ENCODE measurements around the gene SLC25A22.

The SLC25A22 gene

DNA sequence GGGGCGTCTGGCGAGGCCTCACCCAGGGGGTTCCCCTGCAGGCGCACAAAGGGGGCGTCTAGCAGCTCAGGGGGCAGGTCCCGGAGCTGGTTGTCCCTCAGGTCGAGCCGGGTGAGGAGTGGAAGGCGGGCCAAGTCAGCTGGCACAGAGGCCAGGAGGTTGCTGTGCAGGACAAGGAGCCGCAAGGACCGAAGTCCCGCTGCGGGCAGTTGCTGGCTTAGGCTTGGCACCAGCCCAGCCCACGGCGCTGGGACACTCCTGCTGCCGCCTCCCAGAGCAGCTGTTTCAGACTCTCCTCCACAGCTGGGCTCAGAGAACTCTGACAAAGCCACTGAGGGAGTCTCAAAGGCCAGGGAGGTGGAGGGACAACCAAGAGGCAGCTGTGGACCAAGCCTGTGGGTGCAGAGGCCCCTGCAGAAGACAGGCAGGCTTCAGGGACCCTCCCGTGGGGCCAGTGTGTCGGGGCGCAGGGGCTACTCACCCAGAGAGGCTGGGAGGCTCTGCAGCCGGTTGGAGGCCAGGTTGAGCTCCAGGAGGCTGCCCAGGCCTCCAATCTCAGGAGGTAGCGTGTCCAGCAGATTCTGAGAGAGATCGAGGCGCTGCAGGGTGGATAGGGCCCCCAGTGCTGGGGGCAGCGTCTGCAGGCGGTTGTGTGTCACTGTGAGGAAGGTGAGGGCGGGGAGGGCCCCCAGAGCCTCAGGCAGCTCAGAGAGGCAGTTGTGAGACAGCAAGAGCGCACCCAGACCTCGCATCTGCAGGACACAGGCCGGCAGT, 4.8 kb upstream of the SLC25A22 start:
- ATAC-seq, result no peak

DNA sequence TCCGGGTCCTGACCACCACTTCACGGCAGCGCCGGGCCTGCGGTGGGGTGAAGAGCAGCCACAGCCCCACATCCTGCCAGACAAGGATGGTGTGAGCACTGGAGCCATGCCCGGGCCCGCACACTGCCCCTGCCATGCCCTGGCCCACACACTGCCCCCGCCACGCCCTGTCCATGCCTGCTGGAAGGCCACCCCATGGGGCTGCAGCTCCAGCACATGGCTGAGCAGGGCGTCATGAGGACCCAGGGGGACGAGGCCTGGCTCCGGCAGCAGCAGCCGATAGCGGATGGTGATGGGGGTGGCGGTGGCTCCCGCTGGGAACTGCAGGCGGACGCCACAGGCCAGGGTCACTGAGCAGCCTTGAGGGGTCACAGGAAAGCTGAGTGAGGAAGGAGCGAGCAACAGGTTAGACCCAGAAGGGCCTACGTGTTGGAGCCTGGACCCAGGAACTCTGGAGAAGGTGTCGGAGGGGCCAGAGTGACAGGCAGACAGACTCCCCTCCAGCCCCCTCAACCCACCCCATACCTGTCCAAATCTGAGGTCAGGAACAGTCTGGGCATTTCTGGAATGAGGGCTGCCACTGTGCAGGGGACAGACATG, 4.0 kb upstream of the SLC25A22 start:
- ATAC-seq, result no peak

DNA sequence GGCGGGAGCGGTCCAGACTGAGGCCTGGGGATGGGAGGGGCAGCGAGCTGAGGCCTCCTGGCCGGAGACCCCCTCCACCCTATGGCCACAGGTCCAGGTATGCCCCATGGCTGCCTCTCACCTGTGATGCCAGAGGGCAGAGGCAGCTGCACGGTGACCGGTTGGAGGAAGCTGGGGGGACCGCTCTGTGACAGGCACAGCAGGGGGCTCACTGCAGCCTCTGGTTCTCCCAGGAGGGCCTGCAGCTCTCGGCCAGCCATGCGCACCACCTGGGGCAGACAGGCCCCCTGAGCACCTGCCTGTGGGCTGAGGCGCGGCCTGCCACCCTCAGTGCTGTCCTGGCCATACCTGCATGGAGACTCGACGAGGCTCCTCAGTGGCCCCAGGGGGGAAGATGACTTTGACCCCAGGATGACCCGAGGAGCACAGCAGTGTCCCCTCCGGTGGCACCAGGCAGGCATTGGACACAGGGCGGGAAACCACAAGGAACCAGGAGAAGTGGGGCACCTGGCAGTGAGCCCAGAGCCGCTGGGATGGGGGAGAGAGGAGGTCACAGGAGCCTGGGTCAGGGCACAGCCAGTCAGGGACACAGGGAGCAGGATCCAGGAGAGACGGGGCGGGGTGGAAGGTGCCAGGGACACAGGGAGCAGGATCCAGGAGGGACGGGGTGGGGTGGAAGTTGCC, 3.2 kb upstream of the SLC25A22 start:
- ATAC-seq, result no peak

DNA sequence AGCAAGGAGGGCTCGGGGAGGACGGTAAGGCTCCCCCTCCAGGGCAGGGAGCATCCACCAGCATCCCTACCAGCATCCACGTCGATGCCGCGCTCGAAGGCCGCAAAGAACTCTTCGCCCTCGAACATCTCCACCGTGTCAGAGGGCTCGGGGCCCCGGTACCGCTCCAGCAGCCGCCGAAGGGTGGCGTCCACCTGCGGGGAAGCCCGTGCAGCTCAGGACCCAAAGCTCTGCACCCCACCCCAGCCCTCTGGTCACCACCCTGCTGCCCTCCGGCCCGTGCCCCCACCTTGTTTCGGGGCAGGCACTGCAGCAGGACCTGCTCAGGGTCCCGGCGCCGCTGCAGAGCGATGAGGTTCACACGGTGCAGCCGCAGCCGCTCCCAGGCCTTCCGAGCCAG, 2.4 kb upstream of the SLC25A22 start:
- no peak for ATAC-seq

DNA sequence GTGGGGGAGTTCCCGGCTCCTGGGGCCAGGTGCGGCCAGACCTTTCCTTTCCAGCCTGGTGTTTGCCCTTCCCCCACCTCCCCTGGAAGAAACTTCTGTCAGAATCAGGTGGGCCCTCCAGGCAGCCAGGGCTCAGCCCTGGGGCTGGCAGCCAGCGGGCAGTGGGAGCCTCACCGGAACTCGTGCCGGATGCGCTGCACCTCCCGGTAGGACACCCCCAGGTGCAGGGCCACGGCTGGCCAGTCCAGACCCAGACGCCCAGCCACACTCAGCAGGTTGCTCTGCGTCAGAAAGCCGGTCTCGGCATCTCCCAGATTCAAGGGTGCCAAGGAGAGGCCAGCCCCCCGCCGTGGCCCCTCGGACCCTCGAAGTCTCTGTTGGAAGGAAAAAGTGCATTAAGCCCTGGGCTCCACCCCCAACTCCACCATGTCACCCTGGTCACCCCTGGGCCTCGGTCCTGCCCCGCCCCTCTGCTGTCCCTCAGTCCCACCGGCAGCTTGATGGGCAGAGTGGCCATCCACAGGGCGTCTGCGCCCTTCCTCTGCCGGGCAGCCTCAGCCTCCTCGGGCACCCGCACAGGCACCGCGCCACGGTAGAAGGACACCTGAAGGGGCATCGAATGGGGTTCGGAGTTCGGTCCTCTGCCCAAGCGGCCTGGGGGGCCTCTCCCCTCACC, 1.7 kb upstream of the SLC25A22 start:
- no peak for ATAC-seq

DNA sequence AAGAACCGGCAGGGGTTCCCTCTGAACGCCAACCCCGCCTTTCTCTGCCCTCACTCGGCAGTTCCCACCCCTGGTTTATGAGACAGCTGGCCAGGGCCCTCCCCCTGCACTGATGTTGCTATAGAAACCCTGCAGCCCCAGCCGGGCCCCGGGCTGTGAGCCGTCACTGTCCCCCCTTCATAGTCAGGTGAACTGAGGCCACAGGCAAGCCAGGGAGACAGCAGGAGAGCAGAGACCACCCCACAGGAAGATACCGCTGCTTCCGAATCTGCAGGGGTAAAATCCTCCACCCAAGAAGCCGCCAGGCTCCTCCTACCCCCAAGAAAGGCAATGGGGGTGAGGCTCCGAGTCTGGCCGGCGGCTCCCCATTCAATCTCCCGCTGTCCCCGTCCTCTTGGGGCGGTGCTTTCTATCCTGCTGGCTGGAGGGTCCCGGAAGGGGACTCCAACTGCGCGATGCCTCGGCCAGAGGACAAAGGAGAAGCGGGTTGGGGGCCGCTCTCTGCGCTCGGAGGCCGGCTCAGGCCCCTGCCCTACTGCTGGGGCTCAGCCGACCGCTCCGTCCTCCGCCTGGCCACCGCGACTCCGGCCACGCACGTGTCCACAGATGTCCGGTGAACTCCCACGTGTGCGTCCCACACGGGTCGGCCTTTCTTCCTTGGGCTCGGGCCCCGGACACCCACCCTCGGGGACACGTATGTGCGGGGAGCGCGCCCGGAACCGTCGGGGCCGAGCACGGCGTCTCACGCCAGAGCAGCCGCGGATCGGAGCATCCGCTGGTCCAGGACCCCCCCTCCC, 587 bp downstream of the SLC25A22 start:
- ATAC-seq, result peak; percentile 46 to 55

DNA sequence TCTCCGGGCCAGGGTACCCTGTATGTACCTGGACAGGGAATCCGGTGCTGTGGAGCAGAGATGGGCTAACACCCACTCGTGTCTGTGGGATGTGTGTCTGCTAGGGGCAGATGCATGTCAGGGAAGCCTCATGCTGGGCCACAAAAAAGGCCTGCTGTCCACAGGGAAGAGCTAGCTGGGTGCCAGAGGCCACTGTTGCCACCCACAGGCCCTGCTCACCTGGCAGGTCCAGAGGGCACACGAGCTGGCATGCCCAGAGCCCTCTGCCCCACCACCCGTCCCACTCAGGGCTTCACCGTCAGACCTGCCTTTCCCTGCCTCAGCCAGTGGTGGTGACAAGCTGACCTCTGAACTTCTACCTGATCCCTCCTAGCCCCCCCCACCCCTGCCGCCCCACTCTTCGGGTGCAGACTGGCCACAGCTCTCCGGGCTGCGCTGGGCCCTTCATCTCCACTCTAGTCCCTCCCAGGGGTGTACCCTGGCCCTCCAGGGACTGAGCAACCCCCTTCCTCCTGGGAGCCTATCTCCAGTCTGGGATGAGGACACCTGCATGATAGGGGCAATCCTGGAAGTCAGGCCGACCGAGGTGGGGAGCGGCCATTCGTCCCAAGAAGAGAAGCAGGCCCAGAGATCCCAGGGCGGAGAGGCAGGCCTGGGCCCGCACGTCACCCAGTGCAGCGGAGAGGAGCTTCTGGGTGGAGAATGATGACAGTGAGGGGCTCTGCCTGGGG, 1.4 kb downstream of the SLC25A22 start:
- no peak for ATAC-seq

DNA sequence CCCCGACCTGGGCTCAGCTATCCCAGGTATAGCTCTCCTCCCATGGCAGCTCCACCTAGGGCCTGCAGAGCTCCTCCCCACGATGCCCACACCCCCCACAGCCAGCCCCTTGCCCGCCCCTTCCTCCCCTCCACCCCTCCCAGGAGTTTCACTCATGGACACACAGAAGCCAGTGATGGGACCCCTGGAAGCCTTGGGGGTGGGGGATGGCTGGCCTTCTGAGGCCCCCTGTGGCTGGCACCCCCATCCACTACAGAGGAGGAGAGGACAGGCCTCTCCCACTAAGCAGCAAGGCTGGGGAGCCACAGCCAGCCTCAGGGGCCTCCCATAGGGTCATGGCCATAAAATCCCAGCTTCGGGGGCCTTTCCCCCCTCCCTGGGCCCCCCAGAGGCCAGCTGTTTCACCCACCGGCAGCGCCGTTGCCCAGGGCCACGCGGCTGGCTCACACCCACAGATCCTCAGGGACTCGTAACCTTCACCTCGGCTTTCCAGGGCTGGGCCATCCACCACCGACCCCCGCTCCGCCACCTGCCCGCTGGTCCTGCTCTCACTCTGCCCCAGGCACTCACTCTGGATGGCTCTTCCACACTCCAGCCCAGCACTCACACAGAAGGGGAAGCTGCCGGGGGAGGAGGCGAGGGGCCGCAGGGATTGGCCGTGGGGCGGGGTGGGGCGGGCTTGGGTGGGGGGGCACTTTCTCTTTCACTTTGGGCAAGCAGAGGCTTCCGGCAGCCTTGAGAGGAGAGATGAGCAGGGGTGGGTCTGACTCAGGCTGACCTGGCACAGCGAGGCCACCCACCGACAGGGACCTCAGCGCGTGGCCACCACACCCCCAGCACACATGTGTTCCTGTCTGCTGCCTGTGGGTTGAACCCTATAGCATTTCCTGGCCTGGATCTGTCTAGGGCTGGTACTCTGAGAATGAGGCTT, 2.2 kb downstream of the SLC25A22 start:
- peak; percentile 81 to 82 for ATAC-seq

DNA sequence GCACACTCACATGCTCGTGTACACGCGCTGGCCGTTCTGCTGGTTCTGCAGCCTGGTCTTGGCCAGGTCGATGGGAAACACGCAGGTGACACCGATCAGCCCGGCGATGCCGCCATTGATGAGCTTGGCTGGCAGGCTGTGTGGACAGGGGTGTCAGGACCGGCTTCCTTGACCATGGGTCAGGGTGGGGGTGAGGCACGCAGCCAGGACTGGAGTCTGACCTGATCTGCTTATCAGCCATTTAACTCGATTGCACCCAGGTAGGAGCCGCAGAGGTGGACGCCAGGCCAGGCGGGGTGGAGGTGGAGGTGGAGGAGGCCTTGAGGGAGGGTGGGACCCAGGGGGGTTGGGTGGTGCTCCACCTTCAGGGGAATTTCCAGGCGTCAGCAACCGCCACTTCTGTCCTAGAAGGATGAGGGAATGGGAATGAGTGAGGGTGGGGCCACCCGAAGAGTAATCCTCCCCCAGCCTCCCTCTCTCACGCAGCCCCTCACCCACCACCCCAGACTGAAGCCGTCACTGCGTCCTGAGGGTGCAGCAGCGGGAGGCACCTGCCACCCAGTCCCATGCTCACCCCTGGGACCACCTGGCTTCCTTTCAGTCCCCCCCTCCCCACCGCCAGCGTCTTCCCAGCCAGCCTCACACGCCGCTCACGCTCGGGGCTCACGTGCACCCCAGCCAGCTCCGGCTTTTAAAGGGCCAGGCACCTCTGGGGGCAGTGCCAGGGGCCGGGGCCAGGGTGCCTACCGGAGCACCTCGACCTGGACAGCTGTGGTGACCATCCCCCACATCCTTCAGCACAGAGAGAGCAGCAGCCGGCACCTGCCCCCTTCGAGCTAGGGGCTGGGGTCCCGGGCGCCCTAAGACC, 3.1 kb downstream of the SLC25A22 start:
- no peak for ATAC-seq

DNA sequence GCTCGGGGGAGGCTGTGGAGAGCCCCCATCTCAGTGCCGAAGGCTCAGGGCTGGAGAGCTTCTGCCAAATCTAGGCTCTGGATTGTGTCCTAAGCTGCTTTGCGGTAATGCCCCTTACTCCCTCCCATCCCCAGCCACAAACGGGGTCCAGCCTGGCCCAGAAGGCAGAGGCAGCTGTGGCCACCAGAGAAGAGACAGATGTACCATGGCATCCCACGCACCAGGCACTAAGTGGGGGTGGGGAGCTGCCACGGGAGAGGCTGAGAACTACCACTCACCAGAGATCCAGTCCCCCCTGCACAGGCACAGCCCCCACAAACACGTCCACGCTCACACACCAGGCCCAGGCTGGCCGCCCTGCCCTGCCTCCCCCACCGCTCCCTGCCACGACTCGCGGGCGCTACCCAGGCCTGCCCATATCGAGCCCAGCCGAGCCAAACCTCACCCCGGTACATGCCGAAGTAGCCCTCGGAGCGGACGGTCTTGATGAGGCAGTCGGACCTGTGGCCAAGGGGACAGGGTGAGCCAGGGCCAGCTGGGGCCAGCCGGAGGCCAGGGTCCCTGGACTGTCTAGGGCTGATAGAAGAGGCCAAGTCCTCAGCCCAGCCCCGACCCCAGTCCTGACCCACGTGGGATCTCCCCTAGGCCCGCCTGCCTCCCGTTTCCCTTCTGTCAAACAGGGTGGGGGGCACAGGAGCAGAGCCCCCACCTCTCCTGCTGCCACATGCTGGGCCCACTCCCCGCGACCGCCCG, 3.9 kb downstream of the SLC25A22 start:
- ATAC-seq, result no peak

DNA sequence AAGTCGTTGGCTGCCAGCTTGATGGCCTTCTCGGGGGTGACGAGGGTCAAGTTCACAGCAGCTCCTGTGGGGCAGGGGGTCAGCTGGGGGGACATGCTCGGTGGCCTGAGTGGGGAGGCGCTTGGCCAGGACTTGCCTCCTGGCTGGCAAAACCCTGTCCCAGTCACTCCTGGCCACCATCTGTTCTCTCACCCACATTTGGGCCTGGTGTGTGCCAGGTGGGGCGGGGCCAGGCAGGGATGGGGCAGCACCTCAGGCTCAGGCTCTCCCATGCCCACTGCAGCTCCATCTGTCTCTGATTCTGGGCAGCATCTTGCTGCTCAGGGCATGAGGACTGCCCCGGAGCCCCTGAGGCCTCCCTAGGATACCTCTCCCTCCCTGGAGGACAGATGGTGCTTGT, 4.5 kb downstream of the SLC25A22 start:
- ATAC-seq, result no peak

DNA sequence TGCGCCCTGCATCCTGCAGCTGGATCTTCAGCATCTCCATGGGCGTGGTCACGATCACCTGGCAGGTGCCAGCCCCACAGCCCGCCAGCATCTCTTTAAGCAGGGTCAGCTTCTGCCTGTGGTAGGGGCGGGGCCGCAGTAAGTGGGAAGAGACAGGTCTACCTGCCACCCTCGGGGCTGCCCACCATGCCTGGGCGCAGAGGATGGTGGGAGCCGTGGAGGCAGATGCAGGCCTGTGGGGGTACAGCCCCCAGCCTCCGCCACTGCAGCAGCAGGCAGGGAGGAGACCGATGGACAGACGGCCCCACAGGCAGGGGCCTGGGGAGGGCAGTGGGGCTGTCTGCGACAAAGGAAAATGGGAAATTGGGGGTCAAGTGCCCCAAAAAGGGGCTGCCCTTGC, 5.2 kb downstream of the SLC25A22 start:
- no peak for ATAC-seq

DNA sequence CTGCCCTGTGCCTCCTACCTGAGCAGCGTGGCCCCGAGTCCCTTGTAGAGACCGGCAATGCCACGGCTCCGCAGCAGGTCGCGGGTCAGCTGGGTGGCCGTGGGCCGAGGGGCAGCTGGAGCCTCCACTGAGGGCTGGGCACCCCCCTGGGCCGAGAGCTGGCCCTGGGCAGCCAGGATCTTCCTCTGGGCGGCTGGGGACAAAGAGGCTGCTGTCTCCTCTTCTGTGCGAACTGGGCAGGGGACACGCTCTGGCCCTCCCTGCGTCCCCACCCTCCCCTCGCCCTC, 5.6 kb downstream of the SLC25A22 start:
- no peak for ATAC-seq

DNA sequence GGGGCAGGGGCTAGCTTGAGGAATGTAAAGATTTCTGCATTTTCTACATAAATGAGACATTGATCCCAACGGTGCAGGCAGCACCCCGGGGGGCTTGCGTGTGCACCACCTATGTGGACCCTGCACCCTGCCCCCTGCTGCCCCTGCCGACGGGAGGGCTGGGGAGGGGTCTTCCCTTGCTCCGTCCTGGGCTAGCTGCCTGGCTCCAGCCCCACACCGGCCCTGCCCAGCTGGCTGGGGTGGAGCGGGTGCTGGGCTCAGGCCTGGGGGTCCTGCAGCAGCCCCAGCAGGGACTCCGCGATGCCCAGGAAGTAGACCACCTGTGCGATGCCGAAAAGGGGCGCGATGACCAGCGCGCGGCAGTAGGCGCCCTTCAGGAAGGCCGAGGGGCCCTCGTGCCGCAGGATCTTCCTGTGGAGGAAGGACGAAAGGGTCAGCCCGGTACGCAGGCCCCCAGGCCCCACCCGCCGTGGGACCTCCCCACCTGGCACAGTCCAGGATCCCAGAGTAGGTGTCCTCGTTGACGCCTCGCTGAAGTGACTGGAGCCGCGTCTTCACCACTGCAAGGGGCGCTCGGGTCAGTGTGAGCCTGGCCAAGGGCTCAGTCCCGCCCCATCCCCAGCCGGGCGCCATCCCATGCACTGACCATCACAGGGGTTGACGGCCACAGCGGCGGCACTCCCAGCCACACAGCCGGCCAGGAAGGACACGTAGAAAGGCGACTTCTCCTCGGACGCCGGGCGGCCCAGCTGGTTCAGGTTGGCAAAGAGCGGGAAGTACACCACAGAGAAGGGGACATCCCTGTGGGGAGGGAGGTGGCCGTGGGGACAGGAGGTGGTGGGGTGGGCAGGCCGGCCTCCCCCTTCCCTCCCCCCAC, 6.2 kb downstream of the SLC25A22 start:
- no peak for ATAC-seq

DNA sequence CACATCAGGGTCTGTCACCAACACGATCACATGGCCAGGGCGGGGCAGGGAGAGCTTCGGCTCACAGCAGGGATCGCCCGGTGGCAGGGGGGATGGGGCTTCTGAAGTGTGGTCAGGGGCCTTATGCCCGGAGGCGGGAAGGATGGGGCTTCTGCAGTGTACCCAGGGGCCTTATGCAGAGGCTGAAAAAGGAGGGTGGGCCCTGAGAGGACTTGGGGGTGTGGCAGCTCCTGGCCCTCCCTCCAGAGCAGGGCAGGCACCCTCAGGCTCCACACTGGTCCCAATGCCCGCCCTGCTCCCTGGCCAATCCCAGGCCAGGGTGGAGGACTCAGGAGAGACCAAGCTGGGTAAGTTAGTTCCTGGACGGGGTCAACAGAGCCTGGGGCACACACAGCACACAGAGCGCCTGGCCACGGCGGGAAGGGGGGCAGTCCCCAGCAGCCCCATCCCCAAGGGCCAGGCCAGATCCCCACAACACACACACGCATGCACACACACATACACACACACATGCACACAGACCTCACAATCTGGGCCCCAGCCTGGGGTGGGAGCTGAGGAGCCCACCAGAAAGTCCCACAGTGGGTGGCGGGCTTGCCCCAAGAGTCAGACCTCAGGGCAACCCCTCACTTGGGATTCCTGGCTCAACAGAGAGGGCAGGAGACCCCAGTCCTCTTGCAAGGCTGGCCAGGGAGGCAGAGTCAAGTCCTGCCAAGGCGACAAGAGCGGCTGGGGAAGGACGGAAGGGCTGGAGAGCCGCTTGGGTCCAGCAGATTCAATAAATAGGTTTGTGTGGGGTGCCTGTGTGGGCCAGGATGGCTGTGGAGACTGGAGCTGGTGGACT, 7.1 kb downstream of the SLC25A22 start:
- no peak for ATAC-seq

DNA sequence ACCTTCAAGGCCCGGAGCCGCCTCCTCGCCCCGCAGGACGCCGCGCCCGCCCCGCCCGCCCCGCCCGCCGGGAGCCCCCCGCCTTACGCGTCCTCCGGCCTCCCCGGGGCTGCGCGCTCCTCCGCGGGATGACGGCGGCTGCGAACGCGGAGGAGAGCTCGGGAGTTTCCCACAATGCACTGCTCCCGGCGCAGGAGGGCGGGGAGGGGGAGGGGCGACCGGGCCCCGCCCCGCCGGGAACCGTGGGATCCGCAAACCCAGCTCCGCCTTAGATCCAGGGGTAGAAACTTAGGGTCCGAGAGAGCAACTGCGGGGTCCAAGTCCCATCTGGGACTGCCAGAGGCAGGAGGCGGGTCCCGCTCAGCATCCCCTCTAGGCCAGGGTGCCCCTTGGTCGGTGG, 8.1 kb downstream of the SLC25A22 start, which contains the start of gene CEND1:
CEND1 (minus strand) TSS at position 148 of the 400 bp plus-strand sequence. CDS start 1,514 bp downstream, outside the sequence.
- ATAC-seq, result peak; percentile 44 to 65
